Karpas-422 (cell line): ENCODE measurements around the gene CLCA1. TPM values are rescaled to one million over a fixed set of nuclear protein-coding genes. Genes with fewer than 3 reads are reported as not detected.

Source experiments
- DNase-seq: peaks from one replicate; pipeline ENCODE4 v3.0.0-alpha.2; 2015
- H2AFZ ChIP-seq: fragments of 200-600 bp; sonication (generic); 2 replicates; pipeline ENCODE4 v1.6.1; 2014; ENCODE audit warnings: antibody characterized with exemption, low read length, mixed read lengths
- H3K27ac ChIP-seq: fragments of 200-600 bp; sonication (generic); 2 replicates; pipeline ENCODE4 v1.5.1; 2014; ENCODE audit warnings: mild to moderate bottlenecking, low read length, moderate library complexity
- H3K27me3 ChIP-seq: fragments of 200-600 bp; sonication (generic); 2 replicates; pipeline ENCODE4 v1.6.1; 2014; ENCODE audit warnings: low read length, mixed read lengths
- H3K36me3 ChIP-seq: fragments of 200-600 bp; sonication (generic); 2 replicates; pipeline ENCODE4 v1.6.1; 2014; ENCODE audit warnings: low read length, mixed read lengths; ENCODE audit not compliant: insufficient read depth
- H3K4me1 ChIP-seq: fragments of 200-600 bp; sonication (generic); 2 replicates; pipeline ENCODE4 v1.6.1; 2014; ENCODE audit warnings: mild to moderate bottlenecking, low read length, mixed read lengths
- H3K4me2 ChIP-seq: fragments of 200-600 bp; sonication (generic); 2 replicates; pipeline ENCODE4 v1.6.1; 2014; ENCODE audit warnings: low read length, low read depth, mild to moderate bottlenecking; ENCODE audit not compliant: poor library complexity, severe bottlenecking
- H3K4me3 ChIP-seq: fragments of 200-600 bp; sonication (generic); 2 replicates; pipeline ENCODE4 v1.5.1; 2014; ENCODE audit warnings: mild to moderate bottlenecking, antibody characterized with exemption, low read length, mixed read lengths
- H3K79me2 ChIP-seq: fragments of 200-600 bp; sonication (generic); 2 replicates; pipeline ENCODE4 v1.6.1; 2014; ENCODE audit warnings: mild to moderate bottlenecking, low read length, mixed read lengths
- H3K9ac ChIP-seq: fragments of 200-600 bp; sonication (generic); 2 replicates; pipeline ENCODE4 v1.6.0; 2014; ENCODE audit warnings: low read length
- H3K9me2 ChIP-seq: fragments of 200-600 bp; sonication (generic), shearing (Covaris generic); replicated peaks from 2 replicates; pipeline ENCODE4 v1.6.0; 2014; ENCODE audit warnings: mild to moderate bottlenecking, low read length, moderate library complexity; ENCODE audit not compliant: insufficient read depth
- H3K9me3 ChIP-seq: fragments of 300-700, 200-600 bp; sonication (generic); 2 replicates; pipeline ENCODE4 v1.6.1; 2014; ENCODE audit warnings: low read length, mixed read lengths
- H4K20me1 ChIP-seq: fragments of 200-600 bp; sonication (generic); 2 replicates; pipeline ENCODE4 v1.6.1; 2014; ENCODE audit warnings: mild to moderate bottlenecking, antibody characterized with exemption, low read length, low read depth; ENCODE audit not compliant: insufficient read depth
- total RNA-seq: library from RNA; depleted of rRNA; stranded (reverse); fragments of >200 nt; shearing (Covaris generic); gene quantifications from 2 replicates; pipeline ENCODE4 v1.2.3, GENCODE V29; 2014; ENCODE audit warnings: low replicate concordance

The CLCA1 gene
- total RNA-seq, 1 experiment from 2014 or later, result not detected

GRCh38 chr1:86516335-86516734 is 47.6 kb downstream of the CLCA1 start:
- Histone ChIP-seq H3K27me3 (no peaks in the 10 kb centered on the region), H3K79me2 (no peaks in the 10 kb centered on the region), H3K4me1 (no peaks in the 10 kb centered on the region), H2AFZ (no peak overlapping the region), H3K9me2 (no peaks in the 10 kb centered on the region), H3K27ac (no peak overlapping the region), H3K9ac (no peak overlapping the region), H3K4me3 (no peak overlapping the region), H3K9me3 (no peaks in the 10 kb centered on the region), H3K36me3 (no peaks in the 10 kb centered on the region), H4K20me1 (no peaks in the 10 kb centered on the region), H3K4me2 (no peak overlapping the region)
- DNase-seq, result no peak

DNA sequence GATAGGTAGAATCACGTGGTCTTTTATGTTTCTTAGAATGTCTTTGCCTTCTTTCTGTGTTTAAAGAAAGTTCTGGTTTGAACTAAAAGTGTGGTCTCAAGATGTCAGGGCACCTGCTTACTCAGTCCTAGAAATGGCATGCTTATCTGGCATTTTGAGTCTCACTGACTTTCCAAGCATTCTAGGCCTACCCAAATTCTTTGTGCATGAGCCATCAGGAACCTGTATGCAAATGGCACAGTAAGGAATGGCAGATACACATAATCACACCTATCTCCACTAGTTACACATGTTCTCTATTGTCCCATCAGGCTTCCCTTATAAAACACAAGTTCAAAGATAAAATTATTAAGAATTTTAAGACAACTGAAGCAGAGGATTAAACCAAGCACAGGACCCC is 48.6 kb downstream of the CLCA1 start:
- Histone ChIP-seq H3K4me3 (no peak overlapping the region), H3K36me3 (no peaks in the 10 kb centered on the region), H3K4me1 (no peaks in the 10 kb centered on the region), H3K79me2 (no peaks in the 10 kb centered on the region), H3K27me3 (no peaks in the 10 kb centered on the region), H2AFZ (no peak overlapping the region), H3K4me2 (no peak overlapping the region), H4K20me1 (no peaks in the 10 kb centered on the region), H3K9ac (no peak overlapping the region), H3K27ac (no peak overlapping the region), H3K9me2 (no peaks in the 10 kb centered on the region), H3K9me3 (no peaks in the 10 kb centered on the region)
- no peak for DNase-seq

DNA sequence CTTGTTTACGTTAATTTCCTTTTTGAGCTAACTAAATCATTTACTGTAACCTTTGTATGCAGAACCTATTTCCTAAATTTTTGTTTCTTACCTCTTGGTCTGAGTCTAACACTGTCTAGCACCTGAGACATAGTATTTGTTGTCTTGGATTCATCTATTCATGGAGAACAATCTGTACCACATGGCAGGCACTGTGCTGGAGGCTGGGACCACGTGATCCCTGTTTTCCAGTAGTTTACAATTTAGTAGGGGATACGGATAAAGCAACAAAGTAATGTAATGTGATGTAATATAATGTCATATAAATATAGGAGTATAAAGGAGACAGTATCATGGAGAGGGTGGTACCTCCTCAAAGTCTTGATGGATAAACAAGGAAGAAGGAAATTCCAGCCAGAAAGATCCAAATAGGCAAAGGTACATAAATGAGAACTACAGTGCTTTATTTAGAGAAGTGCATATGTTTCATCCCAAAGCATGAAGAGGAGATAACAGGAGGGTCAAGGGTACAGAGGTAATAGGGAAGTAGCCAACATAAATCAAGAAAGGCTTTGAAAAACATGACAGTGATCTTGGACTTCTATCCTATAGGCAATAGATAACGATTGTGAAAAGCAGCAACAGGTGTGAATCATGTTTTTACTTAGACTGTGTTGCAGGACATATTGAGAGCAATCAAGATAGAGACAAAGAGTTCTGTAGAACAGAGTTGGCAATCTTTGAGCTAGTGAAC is 52.2 kb downstream of the CLCA1 start:
- Histone ChIP-seq H3K27me3 (no peaks in the 10 kb centered on the region), H2AFZ (no peak overlapping the region), H3K36me3 (no peaks in the 10 kb centered on the region), H3K9me2 (no peaks in the 10 kb centered on the region), H3K79me2 (no peaks in the 10 kb centered on the region), H3K4me3 (no peak overlapping the region), H4K20me1 (no peaks in the 10 kb centered on the region), H3K4me2 (no peak overlapping the region), H3K27ac (no peak overlapping the region), H3K9me3 (no peaks in the 10 kb centered on the region), H3K9ac (no peak overlapping the region), H3K4me1 (no peaks in the 10 kb centered on the region)
- no peak for DNase-seq

DNA sequence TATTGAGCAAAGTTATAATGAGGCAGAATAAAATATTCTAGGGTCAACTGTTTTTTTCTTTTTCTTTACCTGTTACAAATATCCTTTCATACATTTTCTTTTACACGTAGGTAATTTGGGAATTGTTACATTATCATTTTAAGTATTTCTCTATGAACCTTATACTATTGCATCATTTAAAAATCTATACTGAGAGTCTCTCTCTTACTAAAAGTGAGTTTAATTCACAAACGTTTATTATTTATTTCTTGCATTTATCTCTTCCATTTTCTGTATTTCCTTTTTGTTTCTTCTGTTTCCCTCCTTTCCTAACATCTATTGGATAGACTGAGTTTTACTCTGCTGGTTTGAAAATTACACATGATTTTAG is 52.8 kb downstream of the CLCA1 start:
- DNase-seq, result no peak
- Histone ChIP-seq H3K4me1 (no peaks in the 10 kb centered on the region), H3K4me3 (no peak overlapping the region), H3K9ac (no peak overlapping the region), H2AFZ (no peak overlapping the region), H3K9me3 (no peaks in the 10 kb centered on the region), H3K79me2 (no peaks in the 10 kb centered on the region), H4K20me1 (no peaks in the 10 kb centered on the region), H3K27me3 (no peaks in the 10 kb centered on the region), H3K4me2 (no peak overlapping the region), H3K36me3 (no peaks in the 10 kb centered on the region), H3K27ac (no peak overlapping the region), H3K9me2 (no peaks in the 10 kb centered on the region)

- Histone ChIP-seq H3K27me3 (no peaks in the 10 kb centered on the region), H3K27ac (no peak overlapping the region), H3K9ac (no peak overlapping the region), H3K4me1 (no peaks in the 10 kb centered on the region), H3K36me3 (no peaks in the 10 kb centered on the region), H3K9me3 (no peaks in the 10 kb centered on the region), H2AFZ (no peak overlapping the region), H3K9me2 (no peaks in the 10 kb centered on the region), H3K79me2 (no peaks in the 10 kb centered on the region), H4K20me1 (no peaks in the 10 kb centered on the region), H3K4me2 (no peak overlapping the region), H3K4me3 (no peak overlapping the region)
- no peak for DNase-seq
These were observed 53.5 kb downstream of the CLCA1 start for GRCh38 chr1:86522240-86522639.

DNA sequence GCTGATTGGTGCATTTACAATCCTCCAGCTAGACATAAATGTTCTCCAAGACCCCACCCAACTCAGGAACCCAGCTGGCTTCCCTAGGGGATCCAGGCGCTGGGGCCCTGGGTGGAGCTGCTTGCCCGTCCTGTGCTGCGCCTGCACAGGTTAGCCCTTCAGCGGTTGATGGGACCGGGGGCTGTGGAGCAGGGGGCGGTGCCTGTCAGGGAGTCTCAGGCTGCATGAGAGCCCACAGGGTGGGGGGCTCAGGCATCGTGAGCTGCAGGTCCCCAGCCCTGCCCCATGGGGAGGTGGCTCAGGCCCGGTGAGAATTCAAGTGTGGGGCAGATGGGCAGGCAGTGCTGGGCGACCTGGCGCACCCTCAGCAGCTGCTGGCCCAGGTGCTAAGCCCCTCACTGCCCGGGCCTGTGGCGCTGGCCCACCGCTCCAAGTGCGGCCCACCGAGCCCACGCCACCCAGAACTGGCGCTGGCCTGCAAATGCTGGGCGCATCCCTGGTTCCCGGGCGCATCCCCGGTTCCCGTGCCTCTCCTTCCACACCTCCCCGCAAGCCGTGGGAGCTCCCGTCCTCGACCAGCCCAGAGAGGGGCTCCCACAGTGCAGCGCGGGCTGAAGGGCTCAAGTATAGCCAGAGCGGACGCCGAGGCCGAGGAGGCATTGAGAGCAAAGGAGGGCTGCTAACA is 55.1 kb downstream of the CLCA1 start:
- H2AFZ ChIP-seq, result no peak overlapping the region
- no peaks in the 10 kb centered on the region for H4K20me1 ChIP-seq
- no peaks in the 10 kb centered on the region for H3K4me1 ChIP-seq
- DNase-seq, result no peak
- H3K27me3 ChIP-seq, result no peaks in the 10 kb centered on the region
- no peaks in the 10 kb centered on the region for H3K36me3 ChIP-seq
- no peaks in the 10 kb centered on the region for H3K9me3 ChIP-seq
- H3K9me2 ChIP-seq, result no peaks in the 10 kb centered on the region
- H3K27ac ChIP-seq, result no peak overlapping the region
- no peak overlapping the region for H3K4me3 ChIP-seq
- H3K79me2 ChIP-seq, result no peaks in the 10 kb centered on the region
- H3K4me2 ChIP-seq, result no peak overlapping the region
- H3K9ac ChIP-seq, result no peak overlapping the region

DNA sequence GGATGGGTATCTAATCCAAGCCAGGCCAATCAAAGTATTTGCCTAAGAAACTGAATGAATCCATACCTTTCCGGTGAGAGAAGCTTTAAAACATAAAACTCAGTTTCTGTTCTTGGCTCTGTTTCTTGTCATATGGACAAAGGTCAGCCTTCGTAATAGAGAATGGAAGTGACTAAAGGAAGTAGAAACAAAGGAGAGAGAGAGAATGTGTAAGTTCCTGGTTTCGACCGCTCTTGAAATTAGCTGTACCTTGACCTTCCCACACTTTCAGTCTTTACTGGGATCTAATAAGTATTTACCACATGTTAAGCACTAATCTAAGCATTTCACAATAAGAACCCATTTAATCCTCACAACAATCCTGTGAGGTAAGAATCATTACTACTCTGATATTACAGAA is 58.6 kb downstream of the CLCA1 start:
- Histone ChIP-seq H3K9ac (no peak overlapping the region), H3K27me3 (no peaks in the 10 kb centered on the region), H3K4me1 (no peaks in the 10 kb centered on the region), H3K4me2 (no peak overlapping the region), H2AFZ (no peak overlapping the region), H3K79me2 (no peaks in the 10 kb centered on the region), H3K27ac (no peak overlapping the region), H3K9me3 (no peaks in the 10 kb centered on the region), H4K20me1 (no peaks in the 10 kb centered on the region), H3K36me3 (no peaks in the 10 kb centered on the region), H3K9me2 (no peaks in the 10 kb centered on the region), H3K4me3 (no peak overlapping the region)
- no peak for DNase-seq

DNA sequence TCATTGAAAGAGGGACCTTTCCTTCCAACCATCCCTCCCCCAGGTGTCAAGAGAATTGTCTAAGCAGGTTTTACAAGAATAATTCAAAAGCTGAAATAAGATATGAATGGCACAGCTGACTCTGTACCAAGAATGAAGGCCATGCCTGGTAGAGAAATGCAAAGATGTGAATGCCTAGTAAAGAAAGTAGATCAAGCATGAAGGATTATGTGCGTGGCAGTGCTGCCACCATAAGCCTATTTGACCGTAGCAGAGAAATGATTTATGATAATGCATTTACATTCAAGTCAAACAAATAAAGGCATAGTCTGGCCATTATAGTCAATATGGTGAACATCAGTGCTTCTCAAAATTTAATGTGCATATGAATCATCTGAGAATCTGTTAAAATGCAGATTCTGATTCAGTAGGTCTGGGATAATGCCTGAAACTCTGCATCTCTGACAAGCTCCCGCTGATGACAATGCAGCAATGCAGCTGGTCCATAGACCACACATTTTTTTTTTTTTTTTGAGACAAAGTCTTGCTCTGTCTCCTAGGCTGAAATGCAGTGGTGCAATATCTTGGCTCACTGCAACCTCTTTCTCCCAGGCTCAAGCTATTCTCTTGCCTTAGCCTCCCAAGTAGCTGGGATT is 61.6 kb downstream of the CLCA1 start:
- Histone ChIP-seq H3K9ac (no peak overlapping the region), H3K36me3 (no peaks in the 10 kb centered on the region), H3K9me2 (no peaks in the 10 kb centered on the region), H3K4me2 (no peak overlapping the region), H4K20me1 (no peaks in the 10 kb centered on the region), H3K4me3 (no peak overlapping the region), H3K4me1 (no peaks in the 10 kb centered on the region), H3K27ac (no peak overlapping the region), H3K27me3 (no peaks in the 10 kb centered on the region), H3K9me3 (no peaks in the 10 kb centered on the region), H3K79me2 (no peaks in the 10 kb centered on the region), H2AFZ (no peak overlapping the region)
- DNase-seq, result no peak
